OCI-LY1 (cell line): ENCODE results near the gene TMEFF2.

ENCODE experiments used
- H2AFZ ChIP-seq: fragments of 200-600 bp; sonication (generic), shearing (Covaris generic); 2 replicates; pipeline ENCODE4 v1.6.0; 2014; ENCODE audit warnings: antibody characterized with exemption, mild to moderate bottlenecking, low read length
- H3F3A ChIP-seq: fragments of 200-600 bp; sonication (generic), shearing (Covaris generic); 2 replicates; pipeline ENCODE4 v1.6.0; 2014; ENCODE audit warnings: mild to moderate bottlenecking, antibody characterized with exemption, low read length, moderate library complexity; ENCODE audit not compliant: insufficient read depth
- H3K27ac ChIP-seq: fragments of 200-600 bp; sonication (generic); 2 replicates; pipeline ENCODE4 v1.5.1; 2014; ENCODE audit warnings: low read length, mixed run types, mild to moderate bottlenecking, low read depth; ENCODE audit not compliant: poor library complexity, severe bottlenecking
- H3K27me3 ChIP-seq: fragments of 200-600 bp; sonication (generic); 2 replicates; pipeline ENCODE4 v1.6.0; 2014; ENCODE audit warnings: antibody characterized with exemption, mild to moderate bottlenecking, low read length, moderate library complexity; ENCODE audit not compliant: insufficient read depth
- H3K36me3 ChIP-seq: fragments of 200-600 bp; sonication (generic); 2 replicates; pipeline ENCODE4 v1.6.1; 2014; ENCODE audit warnings: mild to moderate bottlenecking, antibody characterized with exemption, low read length, moderate library complexity, mixed read lengths; ENCODE audit not compliant: insufficient read depth
- H3K4me1 ChIP-seq: fragments of 200-600 bp; sonication (generic); 2 replicates; pipeline ENCODE4 v1.5.1; 2014; ENCODE audit warnings: mild to moderate bottlenecking, low read length, moderate library complexity; ENCODE audit not compliant: insufficient read depth, severe bottlenecking
- H3K4me2 ChIP-seq: fragments of 200-600 bp; sonication (generic), shearing (Covaris generic); 2 replicates; pipeline ENCODE4 v1.6.1; 2014; ENCODE audit warnings: low read length
- H3K4me3 ChIP-seq: fragments of 200-600 bp; sonication (generic); 2 replicates; pipeline ENCODE4 v1.5.1; 2014; ENCODE audit warnings: low read length, low read depth, mild to moderate bottlenecking, mixed read lengths; ENCODE audit not compliant: poor library complexity, severe bottlenecking
- H3K79me2 ChIP-seq: fragments of 200-600 bp; shearing (Covaris generic); 2 replicates; pipeline ENCODE4 v1.6.1; 2016; ENCODE audit warnings: mixed run types, low read length, mixed read lengths; ENCODE audit not compliant: insufficient read depth
- H3K9ac ChIP-seq: fragments of 200-600 bp; sonication (generic), shearing (Covaris generic); 2 replicates; pipeline ENCODE4 v1.6.1; 2014; ENCODE audit warnings: mild to moderate bottlenecking, low read length, mixed read lengths
- H3K9me2 ChIP-seq: fragments of 200-600 bp; sonication (generic), shearing (Covaris generic); 2 replicates; pipeline ENCODE4 v1.6.1; 2014; ENCODE audit warnings: low read depth, mild to moderate bottlenecking, low read length, mixed read lengths
- H3K9me3 ChIP-seq: fragments of 200-600 bp; shearing (Covaris generic); 2 replicates; pipeline ENCODE4 v1.6.1; 2014; ENCODE audit warnings: low read length, mixed read lengths
- H4K20me1 ChIP-seq: fragments of 200-600 bp; sonication (generic), shearing (Covaris generic); 2 replicates; pipeline ENCODE4 v1.6.0; 2016; ENCODE audit warnings: mild to moderate bottlenecking, low read length; ENCODE audit not compliant: insufficient read depth
- CTCF ChIP-seq: fragments of 200-600 bp; sonication (generic), shearing (Covaris generic); IDR thresholded peaks from 2 replicates; pipeline ENCODE4 v1.5.1; 2017; ENCODE audit warnings: mild to moderate bottlenecking, antibody characterized with exemption, low read length, moderate library complexity, mixed read lengths
- EZH2 ChIP-seq: fragments of 200-600 bp; sonication (generic), shearing (Covaris generic); IDR thresholded peaks from 2 replicates; pipeline ENCODE4 v1.8.0; 2017; ENCODE audit warnings: borderline replicate concordance, mixed run types, mild to moderate bottlenecking, antibody characterized with exemption, low read length, moderate library complexity, mixed read lengths

Gene TMEFF2

GRCh38 chr2:191952515-191953270, 242.0 kb downstream of the TMEFF2 start:
- H2AFZ ChIP-seq, result no peak overlapping the region
- no peaks in the 10 kb centered on the region for H3K9me2 ChIP-seq
- H3K9me3 ChIP-seq, result no peaks in the 10 kb centered on the region
- no peaks in the 10 kb centered on the region for H3K4me1 ChIP-seq
- no peak overlapping the region for H3K27ac ChIP-seq
- H3K4me2 ChIP-seq, result no peak overlapping the region
- H3K27me3 ChIP-seq, result no peaks in the 10 kb centered on the region
- no peak overlapping the region for H3K4me3 ChIP-seq
- H3K79me2 ChIP-seq, result no peaks in the 10 kb centered on the region
- no peaks in the 10 kb centered on the region for H4K20me1 ChIP-seq
- no peaks in the 10 kb centered on the region for H3F3A ChIP-seq
- H3K9ac ChIP-seq, result no peak overlapping the region
- no peak for TF ChIP-seq EZH2
- no peak for TF ChIP-seq CTCF
- no peaks in the 10 kb centered on the region for H3K36me3 ChIP-seq

GRCh38 chr2:191951832-191952231, 242.9 kb downstream of the TMEFF2 start:
- Histone ChIP-seq H3K79me2 (no peaks in the 10 kb centered on the region), H3K4me2 (no peak overlapping the region), H3K9me3 (no peaks in the 10 kb centered on the region), H2AFZ (no peak overlapping the region), H3K27ac (no peak overlapping the region), H3F3A (no peaks in the 10 kb centered on the region), H3K4me3 (no peak overlapping the region), H3K9me2 (no peaks in the 10 kb centered on the region), H3K27me3 (no peaks in the 10 kb centered on the region), H3K36me3 (no peaks in the 10 kb centered on the region), H4K20me1 (no peaks in the 10 kb centered on the region), H3K9ac (no peak overlapping the region), H3K4me1 (no peaks in the 10 kb centered on the region)
- TF ChIP-seq EZH2 (no peak), CTCF (no peak)

GRCh38 chr2:191951376-191951775, 243.4 kb downstream of the TMEFF2 start:
- Histone ChIP-seq H3K4me2 (no peak overlapping the region), H3K27me3 (no peaks in the 10 kb centered on the region), H3K27ac (no peak overlapping the region), H3K4me3 (no peak overlapping the region), H3K36me3 (no peaks in the 10 kb centered on the region), H3K9me3 (no peaks in the 10 kb centered on the region), H4K20me1 (no peaks in the 10 kb centered on the region), H3K79me2 (no peaks in the 10 kb centered on the region), H3K9me2 (no peaks in the 10 kb centered on the region), H3F3A (no peaks in the 10 kb centered on the region), H2AFZ (no peak overlapping the region), H3K9ac (no peak overlapping the region), H3K4me1 (no peaks in the 10 kb centered on the region)
- TF ChIP-seq EZH2, result no peak
